Vagina (tissue), 2 donors: ENCODE results near the gene NR2E3.

Experiments
- POLR2A ChIP-seq, 2 donors: fragments of 450-650 bp; IDR thresholded peaks; one replicate each; pipeline ENCODE4 v1.6.1; 2017; ENCODE audit warnings: antibody characterized with exemption in 2 of 2, mild to moderate bottlenecking in 2 of 2, moderate library complexity in 2 of 2
- POLR2AphosphoS5 ChIP-seq, 2 donors: sonication (generic); formaldehyde crosslinking; IDR thresholded peaks; one replicate each; pipeline ENCODE4 v1.9.0; 2017; ENCODE audit warnings: antibody characterized with exemption in 2 of 2, mild to moderate bottlenecking in 2 of 2, low read depth in 1 of 2; ENCODE audit not compliant: insufficient read depth in 1 of 2
- TF ChIP-seq, protein P1 (sequence below), 3 experiments: fragments of 450-650 bp in 2 of 3; fragments of 200-600 bp in 1 of 3; sonication (generic) in 1 of 3; IDR thresholded peaks; one replicate each; pipeline ENCODE4 v1.5.1; 2017 to 2019; ENCODE audit warnings: antibody characterized with exemption in 3 of 3, mild to moderate bottlenecking in 2 of 3, moderate library complexity in 2 of 3

DNA sequence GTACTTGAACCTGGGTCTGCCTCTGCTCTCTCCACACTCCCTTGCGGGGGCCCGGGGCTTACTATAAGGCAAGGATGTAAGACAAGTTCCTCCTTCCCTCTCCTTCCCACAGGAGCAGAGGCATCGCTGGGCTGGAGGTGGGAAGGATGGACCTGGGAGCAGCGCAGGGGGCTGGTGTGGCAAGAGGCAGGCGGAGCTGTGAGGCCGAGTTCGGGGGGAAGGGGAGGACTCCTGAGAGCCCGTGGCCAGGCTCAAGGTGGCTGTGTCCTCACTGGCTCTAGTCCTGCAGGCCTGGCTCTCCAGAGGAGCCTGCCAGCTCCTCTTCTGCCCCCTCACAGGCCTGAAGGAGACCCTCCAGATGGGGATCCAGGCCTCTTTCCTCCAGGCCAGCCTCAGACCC lies 1.0 kb upstream of the NR2E3 start:
- TF ChIP-seq POLR2AphosphoS5 (IDR thresholded peaks at IDR 0.05; ENCODE audit: insufficient read depth in 1 of 2, low read depth in 1 of 2) = no peak
- TF ChIP-seq, protein P1, sequence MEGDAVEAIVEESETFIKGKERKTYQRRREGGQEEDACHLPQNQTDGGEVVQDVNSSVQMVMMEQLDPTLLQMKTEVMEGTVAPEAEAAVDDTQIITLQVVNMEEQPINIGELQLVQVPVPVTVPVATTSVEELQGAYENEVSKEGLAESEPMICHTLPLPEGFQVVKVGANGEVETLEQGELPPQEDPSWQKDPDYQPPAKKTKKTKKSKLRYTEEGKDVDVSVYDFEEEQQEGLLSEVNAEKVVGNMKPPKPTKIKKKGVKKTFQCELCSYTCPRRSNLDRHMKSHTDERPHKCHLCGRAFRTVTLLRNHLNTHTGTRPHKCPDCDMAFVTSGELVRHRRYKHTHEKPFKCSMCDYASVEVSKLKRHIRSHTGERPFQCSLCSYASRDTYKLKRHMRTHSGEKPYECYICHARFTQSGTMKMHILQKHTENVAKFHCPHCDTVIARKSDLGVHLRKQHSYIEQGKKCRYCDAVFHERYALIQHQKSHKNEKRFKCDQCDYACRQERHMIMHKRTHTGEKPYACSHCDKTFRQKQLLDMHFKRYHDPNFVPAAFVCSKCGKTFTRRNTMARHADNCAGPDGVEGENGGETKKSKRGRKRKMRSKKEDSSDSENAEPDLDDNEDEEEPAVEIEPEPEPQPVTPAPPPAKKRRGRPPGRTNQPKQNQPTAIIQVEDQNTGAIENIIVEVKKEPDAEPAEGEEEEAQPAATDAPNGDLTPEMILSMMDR (IDR thresholded peaks at IDR 0.05) = no peak
- TF ChIP-seq POLR2A (IDR thresholded peaks at IDR 0.05) = no peak
